NCI-H526 treated with DMSO at 0.1 percent for 48 hours (cell line): ENCODE data around the gene NARS2.
"Not testable (repeated sequence)": the region's sequence is repeated elsewhere in the genome, so short reads cannot be mapped to it uniquely, and the experiment has no call there.

ENCODE experiments used
- DNase-seq: peaks from one replicate; lab custom pipeline; 2025; lab: John Stamatoyannopoulos, UW

Gene NARS2

DNA sequence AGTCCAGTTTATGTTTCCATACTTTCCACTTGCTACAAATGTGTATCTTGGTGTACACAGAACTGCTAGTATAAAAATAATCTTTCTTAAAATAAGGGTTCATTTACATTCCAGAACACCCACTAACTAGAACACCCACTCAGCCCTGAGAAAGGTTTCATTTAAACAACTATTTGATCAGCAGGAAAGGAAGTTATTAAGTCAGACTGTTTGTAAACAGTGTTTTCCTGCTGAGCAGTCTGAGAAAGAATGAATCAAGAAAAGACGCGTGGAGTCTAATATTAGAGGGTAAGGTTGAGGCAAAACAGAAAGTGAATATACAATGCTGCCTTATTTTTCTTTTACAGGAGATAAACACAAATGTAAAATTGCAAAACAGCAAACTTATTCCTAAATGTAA, 32.7 kb downstream of the NARS2 start:
- no peak for DNase-seq

- DNase-seq = no peak
Observed at GRCh38 chr11:78541537-78541936, 33.1 kb downstream of the NARS2 start.

DNA sequence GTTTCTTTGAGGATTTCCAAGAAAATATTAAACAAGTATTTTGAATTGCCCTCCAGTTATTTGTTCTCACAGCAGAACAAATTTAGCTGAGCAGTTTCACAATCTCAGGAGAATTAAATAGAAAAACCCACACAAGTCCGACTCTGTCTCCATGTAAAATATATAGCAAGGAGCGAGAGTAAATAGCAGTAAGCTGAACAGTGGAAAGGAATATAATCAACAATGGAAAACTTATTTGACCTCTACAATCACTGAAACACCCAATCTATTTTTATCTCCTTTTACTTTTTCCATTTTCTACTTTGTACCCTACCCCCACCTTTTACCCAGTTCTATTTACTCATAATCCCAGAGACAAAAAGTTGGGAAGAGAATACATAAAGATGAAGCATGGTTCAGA, 34.4 kb downstream of the NARS2 start:
- no peak for DNase-seq

GRCh38 chr11:78539506-78539905, 35.2 kb downstream of the NARS2 start:
- no peak for DNase-seq

DNA sequence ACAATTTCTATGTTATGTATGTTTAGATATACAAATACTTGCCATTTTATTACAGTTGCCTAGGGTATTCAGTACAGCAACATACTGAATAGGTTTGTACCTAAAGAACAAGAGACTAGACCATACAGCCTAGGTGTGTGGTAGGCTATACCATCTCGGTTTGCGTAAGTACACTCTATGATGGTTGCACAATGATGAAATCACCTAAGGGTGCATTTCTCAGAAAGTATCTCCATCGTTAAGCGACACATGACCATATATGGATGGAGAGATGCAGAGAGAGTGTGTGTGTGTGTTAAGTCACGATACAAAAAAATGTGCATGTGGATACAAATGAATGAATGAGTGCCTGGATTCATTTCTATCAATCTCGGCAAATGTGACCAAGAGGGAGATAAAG, 37.7 kb downstream of the NARS2 start:
- no peak for DNase-seq

DNA sequence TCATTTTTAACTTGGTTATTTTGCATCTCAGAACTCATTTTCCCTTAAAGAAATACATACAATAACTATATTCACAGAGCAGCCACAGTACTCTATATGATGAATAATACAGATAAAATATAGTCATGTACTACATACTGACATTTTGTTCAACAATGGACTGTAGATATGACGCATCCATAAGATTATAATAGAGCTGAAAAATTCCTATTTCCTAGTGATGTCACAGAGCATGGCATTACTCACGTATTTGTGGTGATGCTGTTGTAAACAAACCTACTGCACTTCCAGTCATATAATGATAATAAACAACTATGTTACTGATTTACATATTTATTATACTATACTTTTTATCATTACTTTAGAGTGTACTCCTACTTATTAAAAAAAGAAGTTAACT, 38.7 kb downstream of the NARS2 start:
- no peak for DNase-seq

GRCh38 chr11:78535027-78535426, 39.6 kb downstream of the NARS2 start:
- DNase-seq = no peak

DNA sequence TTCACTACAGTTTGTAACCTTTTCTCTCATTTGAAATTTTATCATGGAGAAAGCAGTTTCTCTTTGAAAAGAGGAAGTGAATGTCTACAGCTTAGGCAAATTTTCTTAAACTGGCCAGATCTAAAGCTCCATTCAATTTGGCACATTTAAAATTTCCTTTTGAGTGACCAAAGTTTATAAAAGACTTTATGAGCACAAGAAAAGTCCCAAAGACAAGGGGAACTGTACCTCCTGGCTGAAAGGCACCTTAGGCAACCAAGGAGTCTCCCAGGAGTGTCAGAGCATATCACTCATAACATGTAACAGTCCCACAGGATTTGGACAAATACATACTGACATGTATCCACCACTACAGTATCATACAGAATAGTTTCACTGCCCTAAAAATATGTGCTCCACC, 41.3 kb downstream of the NARS2 start:
- no peak for DNase-seq

GRCh38 chr11:78532991-78533390, 41.7 kb downstream of the NARS2 start:
- DNase-seq = no peak

GRCh38 chr11:78526497-78527146, 48.0 kb downstream of the NARS2 start:
- DNase-seq = no peak

- no peak for DNase-seq
Observed at GRCh38 chr11:78525720-78526119, 48.9 kb downstream of the NARS2 start.

GRCh38 chr11:78520230-78520629, 54.4 kb downstream of the NARS2 start:
- DNase-seq = no peak

DNA sequence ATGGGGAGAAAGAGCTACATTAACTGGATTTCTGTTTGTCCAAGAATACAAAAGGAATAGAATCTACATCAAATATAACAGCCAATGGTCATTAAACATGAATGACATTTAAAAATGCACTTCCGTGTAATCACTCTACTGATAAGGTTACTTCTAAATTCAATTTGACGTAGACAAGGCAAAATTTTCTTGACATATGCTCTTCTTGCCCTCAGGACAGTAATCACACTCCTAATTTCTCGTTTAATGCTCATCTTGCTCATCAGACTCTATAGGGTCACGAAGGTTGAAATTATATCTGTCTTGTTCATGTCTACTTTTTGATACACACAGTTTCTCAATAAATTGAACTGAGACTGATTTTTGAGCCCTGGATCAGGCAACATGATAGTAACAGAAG, 58.4 kb downstream of the NARS2 start:
- no peak for DNase-seq

DNA sequence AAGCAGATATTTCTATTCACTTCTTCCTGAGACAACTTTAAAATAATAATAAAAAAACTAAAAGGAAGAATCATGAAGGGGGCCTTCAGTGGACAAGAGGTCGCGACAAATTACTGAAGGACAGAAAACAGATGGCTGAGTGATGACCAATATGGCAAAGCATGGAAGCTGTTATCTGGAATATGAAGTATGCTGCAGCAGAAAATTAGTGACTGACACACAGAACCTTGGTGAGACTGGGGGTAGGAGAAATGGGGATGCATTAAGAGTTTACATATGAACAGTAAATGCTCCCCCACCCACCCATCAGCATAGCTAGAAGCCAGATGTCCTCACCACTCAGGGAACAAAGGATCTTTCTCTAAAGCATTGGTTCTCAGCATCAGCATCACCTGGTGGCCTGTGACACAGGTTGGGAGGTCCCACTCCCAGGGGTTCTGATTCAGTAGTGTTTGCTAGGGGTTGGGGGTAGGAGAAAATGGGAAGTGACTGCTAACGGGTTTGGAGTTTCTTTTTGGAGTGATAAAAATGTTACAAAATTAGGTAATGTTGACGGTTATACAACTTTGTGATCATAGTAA, 59.7 kb downstream of the NARS2 start:
- peak; percentile 48 for DNase-seq

GRCh38 chr11:78513085-78513484, 61.6 kb downstream of the NARS2 start:
- not testable (repeated sequence) for DNase-seq

- no peak for DNase-seq
Observed at GRCh38 chr11:78510597-78510996, 64.1 kb downstream of the NARS2 start.

GRCh38 chr11:78510025-78510596, 64.6 kb downstream of the NARS2 start:
- DNase-seq = no peak

GRCh38 chr11:78504708-78505107, 70.0 kb downstream of the NARS2 start:
- no peak for DNase-seq

GRCh38 chr11:78504181-78504580, 70.5 kb downstream of the NARS2 start:
- peak; percentile 56 for DNase-seq

- DNase-seq = no peak
Observed at GRCh38 chr11:78499971-78500370, 74.7 kb downstream of the NARS2 start.

- DNase-seq = no peak
Observed at GRCh38 chr11:78497293-78497692, 77.4 kb downstream of the NARS2 start.

DNA sequence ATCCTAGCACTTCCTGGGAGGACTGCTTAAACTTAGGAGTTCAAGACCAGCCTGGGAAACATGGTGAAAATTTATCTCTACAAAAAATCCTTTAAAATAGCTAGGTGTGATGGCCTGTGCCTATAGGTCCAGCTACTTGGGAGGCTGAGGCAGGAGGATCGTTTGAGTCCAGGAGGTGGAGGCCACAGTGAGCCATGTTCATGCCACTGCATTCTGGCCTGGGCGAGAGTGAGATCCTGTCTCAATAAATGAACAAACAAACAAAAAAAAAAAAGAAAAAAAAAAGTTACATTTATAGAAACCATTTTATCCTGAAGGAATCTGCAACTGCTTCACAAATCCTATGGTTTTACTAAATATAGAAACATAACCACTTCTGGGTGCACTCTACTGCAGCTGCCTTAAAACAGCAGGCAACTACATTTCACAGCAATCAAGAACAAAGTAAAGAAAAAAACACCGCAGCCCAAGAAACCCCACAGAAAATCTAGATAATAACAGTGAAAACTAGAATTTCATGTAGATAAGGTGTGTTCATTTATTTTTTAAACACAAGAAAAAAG, 81.2 kb downstream of the NARS2 start:
- no peak for DNase-seq

DNA sequence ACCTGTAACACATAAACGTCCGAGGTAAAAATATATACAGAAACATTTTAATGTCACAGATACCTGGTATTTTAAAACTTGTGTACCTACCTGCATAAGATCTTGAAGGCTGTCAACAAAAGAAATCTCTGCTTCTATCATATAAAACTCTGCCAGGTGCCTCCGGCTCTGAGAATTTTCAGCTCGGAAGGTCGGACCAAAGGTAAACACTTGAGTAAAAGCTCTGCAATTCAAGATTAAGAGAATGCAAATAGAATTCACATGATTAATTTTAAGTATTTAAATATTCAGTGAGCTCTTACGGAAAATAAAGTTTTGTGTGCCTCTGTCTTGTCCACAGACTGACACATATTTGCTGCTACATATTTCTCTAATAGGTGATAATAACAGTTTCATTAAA, 81.7 kb downstream of the NARS2 start:
- no peak for DNase-seq

- no peak for DNase-seq
Observed at GRCh38 chr11:78489184-78489583, 85.5 kb downstream of the NARS2 start.
